ENCODE measurements around the gene SRF. TPM values are rescaled to one million over a fixed set of nuclear protein-coding genes. Genes with fewer than 3 reads are reported as not detected.
A peak's percentile ranks its signal among the peaks of the same experiment; 100 is the strongest.

The SRF gene
- total and polyA plus RNA-seq, 2 of the 4 experiments (the other 2 are of a cell fraction): 20.6 to 56.3 TPM

GRCh38 chr6:43188426-43188825 is 17.4 kb downstream of the SRF start:
- Histone ChIP-seq H3K9me1 (ENCODE audit: insufficient read depth, low read length) (no peaks in the 10 kb centered on the region; the same call in 1 of the 2 replicates), H3K23ac (ENCODE audit: low read depth, low read length) (no peak overlapping the region), H2BK15ac (ENCODE audit: low read depth, low read length) (no peak overlapping the region), H2AK9ac (replicated peaks; ENCODE audit: low read depth, low read length, poor library complexity) (peak overlapping the region; percentile 48), H3K79me1 (ENCODE audit: low read depth in 1 of 2, low read length in 2 of 2) (peaks cover under 1 to 9% of the 10 kb centered on the region in 2 experiments; a peak in 3 of 4 replicates), H2AFZ (replicated peaks; ENCODE audit: low read length, poor library complexity) (no peak overlapping the region), H2BK20ac (ENCODE audit: low read depth, low read length) (no peak overlapping the region), H3K4ac (ENCODE audit: low read depth, low read length) (no peak overlapping the region), H3K27ac (ENCODE audit: insufficient read depth, low read length) (no peak overlapping the region), H2AK5ac (ENCODE audit: low read depth, low read length) (no peak overlapping the region), H4K91ac (ENCODE audit: insufficient read depth, low read depth, low read length) (no peak overlapping the region), H4K8ac (ENCODE audit: low read depth in 2 of 2, low read length in 2 of 2) (no peak overlapping the region), H3K4me2 (ENCODE audit: low read depth, low read length) (no peak overlapping the region), H3K18ac (ENCODE audit: low read depth, low read length) (no peak overlapping the region), H3K27me3 (ENCODE audit: control insufficient read depth, insufficient read depth, low read length) (no peaks in the 10 kb centered on the region), H4K20me1 (ENCODE audit: insufficient read depth, low read length) (no peaks in the 10 kb centered on the region), H3K9ac (ENCODE audit: low read depth, low read length) (no peak overlapping the region), H3K4me1 (ENCODE audit: control insufficient read depth, insufficient read depth, low read length) (no peaks in the 10 kb centered on the region), H4K5ac (ENCODE audit: low read depth, low read length) (no peak overlapping the region), H2BK5ac (ENCODE audit: low read depth, low read length, poor library complexity, severe bottlenecking) (no peak overlapping the region), H3K56ac (ENCODE audit: extremely low read depth, insufficient read depth, low read length) (no peak overlapping the region), H3K14ac (replicated peaks; ENCODE audit: low read depth, low read length) (no peak overlapping the region), H3K9me3 (ENCODE audit: control insufficient read depth, insufficient read depth, low read length) (no peaks in the 10 kb centered on the region), H3K36me3 (ENCODE audit: control insufficient read depth, insufficient read depth, low read length) (peaks cover 47% of the 10 kb centered on the region), H3K4me3 (ENCODE audit: insufficient read depth, low read depth, low read length) (no peak overlapping the region), H2BK120ac (ENCODE audit: low read depth, low read length) (no peak overlapping the region)
- DNase-seq: no peak
- no peak for TF ChIP-seq RFX5 (IDR thresholded peaks at IDR 0.05; ENCODE audit: low read depth, low read length)
- no peak for TF ChIP-seq BHLHE40 (IDR thresholded peaks at IDR 0.05; ENCODE audit: low read depth, low read length)
- no peak for ATAC-seq (ENCODE audit: low read depth)
- 100% methylated on average over 3 of the region's 10 CpGs; no CpG with 5 or more reads in 1 of the 2 experiments for WGBS, 2 experiments (ENCODE audit: extremely low coverage in 2 of 2, insufficient read length in 1 of 2)
- in situ Hi-C loops (cut with MboI; ENCODE audit: low sequenced_read_pairs): no loop called here
- POLR2A ChIA-PET (ENCODE audit: unreplicated experiment): no interaction called here
- intact Hi-C loops (cut with micrococcal nuclease): no loop called here
- no TSS peak for BruUV-seq (replicated peaks)
- CTCF ChIA-PET: interaction anchor here (0.7 kb wide), 1 partner anchor 13 kb away, joined by 3 read pairs; no protein-coding TSS in a partner anchor
- dilution Hi-C loops (cut with HindIII; ENCODE audit: low sequenced_read_pairs, unreplicated experiment): no loop called here

Data from IMR-90 (cell line).